ENCODE measurements around the gene TTN. TPM values are rescaled to one million over a fixed set of nuclear protein-coding genes. Genes with fewer than 3 reads are reported as not detected.

Gene TTN
- total and polyA plus RNA-seq, 10 of the 15 experiments (the other 5 are each of a cell fraction or from before 2014, with no cell fraction given), result 0.15 to 9.0 (median 1.8) TPM

GRCh38 chr2:178630581-178630980 lies 176.6 kb downstream of the TTN start:
- RAD21 ChIA-PET (ENCODE audit: unreplicated experiment), result no interaction called here
- in situ Hi-C loops (cut with MboI), result no loop called here
- no peaks in the 10 kb centered on the region for H3K79me2 ChIP-seq (ENCODE audit: control insufficient read depth, insufficient read depth, low read length)
- TF ChIP-seq ATF7 (IDR thresholded peaks at IDR 0.05; ENCODE audit: low read depth) (no peak), POLR2AphosphoS5 (IDR thresholded peaks at IDR 0.05; ENCODE audit: low read length) (no peak), BMI1 (IDR thresholded peaks at IDR 0.05; ENCODE audit: borderline replicate concordance) (no peak), TBL1XR1 (IDR thresholded peaks at IDR 0.05; ENCODE audit: low read depth, low read length) (no peak), POLR2A (IDR thresholded peaks at IDR 0.05; ENCODE audit: low read depth, low read length) (no peak), E4F1 (IDR thresholded peaks at IDR 0.05; ENCODE audit: borderline replicate concordance, partially characterized antibody) (no peak), YBX1 (IDR thresholded peaks at IDR 0.05) (no peak), SUPT20H (IDR thresholded peaks at IDR 0.05; ENCODE audit: borderline replicate concordance, control insufficient read depth, low read depth, low read length) (no peak), NR2C2 (IDR thresholded peaks at IDR 0.05; ENCODE audit: borderline replicate concordance, control insufficient read depth, insufficient read length, low read depth) (no peak), E2F4 (IDR thresholded peaks at IDR 0.05; ENCODE audit: low read depth, low read length) (no peak), CHD4 (IDR thresholded peaks at IDR 0.05) (no peak), SIX5 (IDR thresholded peaks at IDR 0.05; ENCODE audit: low read depth, low read length, severe bottlenecking) (no peak), RUNX3 (IDR thresholded peaks at IDR 0.05; ENCODE audit: low read length) (no peak), HCFC1 (IDR thresholded peaks at IDR 0.05; ENCODE audit: low read length) (no peak), KLF5 (IDR thresholded peaks at IDR 0.05; ENCODE audit: partially characterized antibody) (no peak), ZNF622 (IDR thresholded peaks at IDR 0.05) (no peak), ZZZ3 (IDR thresholded peaks at IDR 0.05; ENCODE audit: control insufficient read depth, insufficient read length, low read depth) (no peak)
- H3K4me3 ChIP-seq, result no peak overlapping the region
- no TSS peak for BruUV-seq (replicated peaks)
- SMC1A ChIA-PET (ENCODE audit: uncharacterized antibody, unreplicated experiment), result interaction anchor here (1.6 to 1.9 kb wide), 2 partner anchors 9 to 87 kb away, joined by 4 read pairs; no protein-coding TSS in a partner anchor
- FAIRE-seq (no peak), DNase-seq (ENCODE audit: low read depth, low spot score) (no peak), ATAC-seq (no peak)
- no peaks in the 10 kb centered on the region for H3K4me1 ChIP-seq (ENCODE audit: control insufficient read depth, insufficient read depth, low read length)
- H4K20me1 ChIP-seq (ENCODE audit: control insufficient read depth, insufficient read depth), result no peaks in the 10 kb centered on the region
- H3K4me2 ChIP-seq (ENCODE audit: control insufficient read depth, insufficient read depth), result no peak overlapping the region
- intact Hi-C loops (cut with micrococcal nuclease; ENCODE audit: unreplicated experiment), result no loop called here
- no peaks in the 10 kb centered on the region for H3K9me3 ChIP-seq (replicated peaks; ENCODE audit: control insufficient read depth, insufficient read depth, low read length)
- POLR2A ChIA-PET, result no interaction called here
- H3K27ac ChIP-seq (ENCODE audit: control insufficient read depth, insufficient read depth), result no peak overlapping the region
- no peak overlapping the region for H3K9ac ChIP-seq (ENCODE audit: control insufficient read depth, insufficient read depth, low read length)
- CTCF ChIA-PET, result interaction anchor here (0.9 kb wide), 1 partner anchor 9 kb away, joined by 3 read pairs; no protein-coding TSS in a partner anchor
- no peaks in the 10 kb centered on the region for H3K27me3 ChIP-seq (replicated peaks in 1 of 2; ENCODE audit: control insufficient read depth in 2 of 2, insufficient read depth in 2 of 2, low read length in 1 of 2)
- 83% methylated on average over 5 of the region's 5 CpGs for WGBS (ENCODE audit: insufficient coverage, insufficient replicate concordance, low lambda C conversion rate, missing lambda C conversion rate)
- no peaks in the 10 kb centered on the region; a peak in 1 of 4 replicates for H3K36me3 ChIP-seq (ENCODE audit: control insufficient read depth in 2 of 2, insufficient read depth in 2 of 2, low read length in 1 of 2)
- H2AFZ ChIP-seq (ENCODE audit: control insufficient read depth, low read depth, low read length), result no peak overlapping the region

Data from GM12878 (cell line).